HG03469 (cell line): ENCODE results near the gene NHS.

Source experiments
- ATAC-seq: cut with Tn5 transposase; IDR thresholded peaks from one replicate; pipeline ENCODE4 v1.9.1; 2021; ENCODE audit warnings: mild to moderate bottlenecking, moderate library complexity, moderate number of reproducible peaks; ENCODE audit not compliant: unreplicated experiment

The NHS gene

DNA sequence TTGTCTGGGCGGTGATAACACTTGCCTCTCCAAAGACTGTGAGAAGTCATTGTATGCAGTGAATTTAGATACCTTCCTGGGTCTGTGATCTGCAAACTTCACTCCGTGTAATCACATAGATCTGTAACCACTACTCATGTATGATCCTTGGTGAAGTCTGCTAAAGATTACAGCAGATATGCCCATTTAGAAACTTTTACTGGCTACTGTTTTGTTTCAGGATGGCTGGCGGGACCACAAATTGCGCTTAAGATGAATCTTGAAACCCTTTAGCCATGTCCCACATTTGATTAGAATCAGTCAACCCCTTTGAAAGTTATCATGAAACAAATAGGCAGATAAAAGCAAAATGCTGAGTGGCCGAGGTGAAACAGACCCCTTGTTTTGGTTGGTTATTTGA, 235.8 kb downstream of the NHS start:
- no peak for ATAC-seq

DNA sequence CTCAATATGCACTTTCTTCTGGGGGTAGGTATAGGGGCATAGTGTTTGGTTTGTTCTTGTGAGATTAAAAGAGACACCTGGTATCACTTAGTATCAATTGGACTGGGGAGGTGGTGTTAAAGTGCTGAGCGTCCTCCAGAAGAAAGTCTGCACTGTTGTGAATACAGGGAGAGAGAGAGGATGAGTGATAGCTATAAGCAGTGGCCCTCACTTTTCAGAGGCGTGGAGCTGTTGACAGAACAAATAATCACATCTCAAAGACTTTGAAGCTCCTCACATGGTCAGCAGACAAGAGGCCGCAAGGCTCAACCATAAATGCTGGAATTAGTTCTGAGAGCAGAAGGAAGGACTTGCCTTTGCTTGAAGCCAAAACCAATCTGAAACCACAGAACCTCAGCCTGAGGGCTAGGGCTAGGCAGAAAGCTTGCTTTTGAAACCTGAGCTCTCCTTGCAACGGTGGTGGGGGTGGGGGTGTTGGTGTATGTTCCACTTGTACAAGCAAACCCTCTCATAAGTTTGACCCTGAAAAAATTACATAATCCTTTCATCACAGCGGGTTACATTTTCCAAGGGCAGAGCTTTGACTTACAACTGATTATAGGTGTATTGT, 239.1 kb downstream of the NHS start:
- no peak for ATAC-seq

DNA sequence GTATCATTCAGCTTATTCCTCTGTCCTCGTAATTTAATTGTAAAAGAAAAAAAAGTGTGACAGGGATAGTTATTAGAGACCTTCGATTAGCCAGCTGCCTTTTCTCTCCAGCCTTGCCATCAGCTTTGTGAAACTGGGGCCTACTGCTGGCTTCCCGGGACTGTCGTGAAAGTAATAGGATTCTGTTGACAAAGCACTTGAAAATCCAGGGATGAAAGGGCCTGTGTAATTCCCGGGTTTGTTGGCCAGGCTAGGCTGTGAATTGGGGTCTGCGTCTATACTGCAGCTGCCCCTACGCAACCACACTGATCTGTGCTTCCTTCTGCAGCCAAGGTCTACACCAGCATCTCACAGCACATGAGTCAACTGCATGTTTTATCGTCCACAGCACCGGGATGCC, 241.9 kb downstream of the NHS start:
- no peak for ATAC-seq

DNA sequence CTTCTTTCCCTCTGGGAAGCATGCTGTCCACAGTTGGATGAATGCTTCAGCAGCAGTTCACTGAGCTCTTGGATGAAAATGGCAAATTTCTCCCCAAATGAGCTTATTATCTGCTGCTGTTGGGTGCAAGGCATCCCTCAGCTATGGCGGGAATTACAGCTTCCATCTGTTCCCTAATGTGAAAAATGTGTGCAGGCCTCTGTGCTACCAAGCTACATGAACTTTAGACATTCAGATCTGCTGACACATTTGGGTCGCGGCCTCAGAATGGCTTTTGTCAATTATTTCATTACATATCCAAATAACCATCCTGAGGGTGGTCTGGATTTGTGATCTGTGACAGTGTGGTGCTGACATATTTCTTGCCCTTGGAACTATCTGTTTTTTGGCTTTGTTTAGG, 242.8 kb downstream of the NHS start:
- ATAC-seq, result no peak

DNA sequence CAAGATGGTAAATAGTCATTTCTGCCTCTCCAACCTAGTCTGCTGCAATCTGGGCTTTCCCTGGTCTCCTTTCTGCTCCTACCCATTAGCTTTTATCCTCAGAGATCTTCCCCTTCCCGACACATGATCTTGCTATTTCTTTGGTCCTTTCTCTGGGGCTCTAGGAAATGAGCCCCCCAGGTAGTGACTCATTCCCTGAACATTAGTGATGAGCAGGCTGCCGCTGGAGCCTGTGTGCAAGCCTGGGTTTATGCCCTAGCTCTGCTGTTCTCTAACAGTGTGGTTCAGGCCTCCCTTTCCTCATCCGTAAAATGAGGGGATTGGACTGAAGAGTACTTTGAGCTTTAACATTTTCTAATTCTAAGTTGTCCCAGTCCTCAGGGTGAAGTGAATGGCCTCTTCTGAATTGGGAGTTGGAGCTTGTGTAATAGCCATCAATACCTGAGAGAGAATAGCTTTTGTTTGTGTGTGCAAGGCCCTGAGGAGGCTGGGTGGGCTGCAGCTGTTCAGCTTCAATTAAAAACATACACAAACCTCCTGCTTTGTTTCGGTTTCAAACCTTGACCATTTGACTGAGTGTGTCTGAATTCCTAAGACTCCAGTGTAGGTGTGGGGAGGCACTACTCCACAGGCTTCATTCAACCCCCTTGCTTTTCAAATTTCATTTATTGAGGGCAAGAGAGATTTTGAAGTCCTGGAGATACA, 246.7 kb downstream of the NHS start:
- no peak for ATAC-seq

DNA sequence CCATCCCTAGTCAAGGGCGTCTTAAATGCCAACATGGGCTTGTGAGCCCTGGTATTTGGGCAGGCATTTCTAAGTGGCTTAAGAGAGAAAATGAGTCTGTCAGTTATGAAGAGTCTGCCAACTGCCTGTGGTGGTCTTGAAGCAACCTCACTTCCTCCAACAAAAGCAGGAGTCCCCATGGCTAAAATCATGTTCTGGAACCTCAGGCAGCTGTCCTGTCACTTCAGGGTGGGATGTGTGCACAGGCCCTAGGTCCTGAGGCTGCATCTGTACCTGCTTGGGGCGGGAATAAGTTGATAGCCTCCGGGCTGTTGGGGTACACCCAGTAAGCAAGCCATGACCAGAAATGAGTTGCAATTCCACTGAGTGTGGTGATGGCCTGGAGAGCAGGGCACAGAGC, 247.3 kb downstream of the NHS start:
- ATAC-seq, result no peak

DNA sequence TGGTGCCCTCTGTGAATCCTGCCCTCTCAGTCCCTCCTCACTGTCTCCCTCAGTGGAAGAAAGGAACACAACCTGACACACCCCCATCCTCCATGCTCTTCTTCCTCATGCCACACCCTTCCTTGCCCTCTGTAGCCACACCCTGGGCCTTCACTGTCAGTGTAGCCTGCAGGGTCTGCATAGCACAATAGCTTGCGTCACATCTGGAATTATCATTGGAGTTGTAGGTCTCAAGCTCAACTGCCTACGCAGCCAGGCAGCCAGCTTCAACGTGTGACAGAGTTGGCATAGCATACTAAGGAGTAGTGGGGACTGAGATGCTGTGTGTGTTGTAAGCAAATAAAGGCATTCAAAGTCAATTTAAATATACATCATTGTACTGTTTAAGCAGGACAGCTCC, 248.8 kb downstream of the NHS start:
- no peak for ATAC-seq

DNA sequence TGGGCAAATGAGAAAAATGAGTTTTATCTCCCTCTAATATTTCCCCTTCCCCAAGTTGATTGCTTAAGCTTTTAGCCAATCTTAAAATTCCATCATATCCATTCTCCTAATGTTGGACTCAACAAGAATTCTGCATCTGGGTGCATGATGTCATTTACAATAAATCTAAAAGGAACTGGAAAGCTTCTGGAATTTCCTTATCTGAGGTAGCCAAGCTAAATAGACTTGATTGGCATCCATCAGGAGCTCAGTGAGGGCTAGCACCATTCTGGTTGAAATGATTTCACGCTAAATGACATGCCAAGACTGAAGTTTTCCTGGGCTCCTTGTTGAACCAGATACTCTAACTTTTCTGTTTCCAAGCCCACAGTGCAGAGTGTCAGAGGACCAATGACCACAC, 252.0 kb downstream of the NHS start:
- no peak for ATAC-seq

DNA sequence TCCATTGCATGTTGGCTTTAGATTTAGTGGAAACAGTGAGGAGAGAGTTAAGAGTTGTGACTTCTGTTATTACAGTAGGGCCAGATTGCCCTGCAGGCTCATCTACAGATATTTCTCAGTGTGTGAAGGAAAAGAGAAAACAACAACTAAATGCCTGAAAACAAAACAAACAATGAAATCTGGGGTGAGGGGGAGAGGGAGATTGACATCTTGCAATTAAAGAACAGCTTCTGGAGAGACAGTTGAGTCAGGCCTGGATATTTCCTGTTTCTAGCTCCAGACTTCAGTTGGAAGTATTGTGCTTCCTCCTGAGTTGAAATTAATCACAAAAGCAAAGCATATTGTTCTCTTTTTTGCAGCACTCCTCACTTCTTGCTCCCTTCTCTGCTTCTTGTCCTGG, 254.0 kb downstream of the NHS start:
- no peak for ATAC-seq

DNA sequence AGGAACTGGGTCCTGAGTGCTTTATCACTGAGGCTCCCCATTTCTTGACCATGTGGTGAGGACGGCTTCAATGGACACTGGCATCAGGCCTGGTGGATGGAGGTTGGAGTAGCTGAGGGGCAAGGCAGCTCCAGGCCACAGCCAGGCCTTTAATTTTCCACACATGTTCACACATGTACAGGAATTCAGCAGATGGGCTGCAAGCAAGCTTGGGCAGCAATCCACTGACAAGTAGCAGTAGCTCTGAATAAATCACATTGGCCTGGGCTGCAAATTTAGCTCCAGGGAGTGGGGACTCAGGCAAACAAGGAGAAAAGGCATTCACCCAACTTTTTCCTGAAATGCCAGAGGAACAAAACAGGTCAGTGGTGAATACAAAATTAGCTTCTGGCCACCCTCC, 254.5 kb downstream of the NHS start:
- ATAC-seq, result no peak

DNA sequence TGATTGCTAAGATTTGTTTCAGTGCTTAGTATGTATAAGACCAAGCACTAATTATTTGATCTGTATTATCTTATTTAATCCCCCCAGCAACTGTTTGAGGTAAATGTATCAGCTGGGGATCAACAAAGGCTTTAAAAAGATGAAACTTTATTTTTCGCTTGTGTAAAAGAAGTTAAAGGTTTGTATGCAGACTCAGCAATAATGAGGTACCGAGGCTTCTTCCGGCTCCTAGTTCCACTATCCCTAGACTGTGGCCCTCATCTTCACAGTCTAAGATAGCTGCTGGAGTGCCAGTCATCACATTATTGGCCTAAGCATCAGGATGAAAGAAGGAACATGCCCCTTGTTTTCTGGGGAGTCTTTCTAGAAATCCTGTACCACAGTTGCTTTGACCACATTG, 256.6 kb downstream of the NHS start:
- no peak for ATAC-seq

DNA sequence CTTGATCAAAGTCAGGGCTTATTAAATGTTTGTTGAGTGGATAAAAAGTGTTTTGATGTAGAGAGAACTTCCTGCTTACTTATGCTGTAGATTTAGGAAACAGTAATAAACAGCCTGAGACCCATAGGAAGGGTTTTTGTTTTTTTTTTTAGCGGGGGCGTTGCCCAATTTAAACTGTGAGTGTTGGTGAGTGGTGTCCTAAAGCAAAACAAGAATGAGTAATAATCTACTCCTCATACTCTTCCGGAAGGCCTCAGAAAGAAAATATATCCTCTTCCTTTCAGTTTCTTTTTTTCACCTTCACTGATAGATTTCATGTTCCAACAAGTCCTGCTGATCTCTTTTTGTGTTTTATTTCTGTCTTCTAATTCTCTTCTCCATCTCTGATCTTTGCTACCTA, 257.9 kb downstream of the NHS start:
- ATAC-seq, result no peak

DNA sequence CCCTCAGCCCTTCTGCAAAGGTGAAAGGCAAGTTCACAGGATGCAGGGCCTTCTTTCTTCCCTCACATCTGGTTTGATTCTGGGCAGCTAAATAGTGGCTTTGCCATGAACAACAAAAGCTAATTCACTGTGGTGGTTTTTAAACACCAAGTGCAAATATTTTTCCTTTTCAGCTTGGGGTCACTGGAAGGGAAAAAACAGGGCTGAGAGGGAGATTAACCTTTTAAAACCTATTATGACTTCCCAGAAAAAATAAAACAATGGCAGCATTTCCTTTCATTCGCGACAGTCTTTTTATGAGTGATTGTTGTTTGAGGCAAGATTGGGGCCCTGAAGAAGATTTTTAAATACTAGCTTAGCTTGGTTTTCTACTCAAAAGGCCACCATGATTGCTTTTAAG, 258.5 kb downstream of the NHS start:
- no peak for ATAC-seq

DNA sequence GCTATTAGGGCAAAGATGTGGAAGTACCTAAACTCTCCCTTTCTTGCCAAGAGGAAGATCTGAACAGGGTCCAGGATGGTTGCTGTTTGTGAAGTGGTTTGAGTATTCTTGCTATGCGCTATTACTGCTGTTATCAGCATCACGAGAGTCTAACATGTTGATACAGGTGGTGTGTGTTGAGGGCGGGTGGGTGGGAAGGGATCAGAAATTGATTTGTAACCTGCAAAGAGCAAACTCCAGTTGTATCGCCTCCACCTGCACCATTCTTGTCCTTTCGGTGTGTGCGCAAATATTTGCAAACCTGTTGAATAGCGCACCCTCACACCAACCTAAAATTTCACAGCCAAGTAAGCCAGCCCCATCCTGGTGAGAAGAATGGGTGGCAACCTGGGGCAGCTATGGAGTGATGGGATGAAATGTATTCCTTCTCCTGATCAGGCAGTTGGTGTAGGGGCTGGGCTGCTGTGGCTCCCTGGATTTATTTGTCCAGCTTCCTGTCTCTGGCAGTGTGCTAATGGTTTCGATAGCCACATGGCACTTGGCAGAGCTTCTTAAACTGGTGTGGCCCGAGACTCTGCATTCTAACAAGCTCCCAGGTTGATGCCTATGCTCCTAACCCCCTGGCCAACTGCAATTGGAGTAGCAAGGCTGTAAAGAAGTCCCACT, 259.7 kb downstream of the NHS start:
- ATAC-seq, result no peak

DNA sequence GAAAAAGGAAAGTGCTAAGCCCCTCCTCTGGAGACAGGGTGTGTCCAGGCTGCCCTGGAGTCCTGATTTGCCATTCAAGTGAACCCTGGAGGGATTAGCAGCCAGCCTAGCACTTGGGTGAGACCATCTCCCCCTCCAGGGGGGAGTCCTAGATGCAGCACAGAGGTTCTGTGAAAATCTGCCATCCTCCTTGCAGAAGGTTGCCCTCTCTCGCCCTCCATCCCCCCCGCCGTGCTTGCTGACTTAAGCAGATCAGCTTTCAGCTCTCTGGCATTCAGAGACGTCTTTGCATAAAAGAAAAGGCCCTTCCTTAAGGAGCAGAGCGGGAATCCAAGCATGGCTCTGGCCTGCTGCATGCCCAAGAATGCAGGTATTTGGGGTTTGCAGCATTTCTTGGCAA, 260.2 kb downstream of the NHS start:
- no peak for ATAC-seq

DNA sequence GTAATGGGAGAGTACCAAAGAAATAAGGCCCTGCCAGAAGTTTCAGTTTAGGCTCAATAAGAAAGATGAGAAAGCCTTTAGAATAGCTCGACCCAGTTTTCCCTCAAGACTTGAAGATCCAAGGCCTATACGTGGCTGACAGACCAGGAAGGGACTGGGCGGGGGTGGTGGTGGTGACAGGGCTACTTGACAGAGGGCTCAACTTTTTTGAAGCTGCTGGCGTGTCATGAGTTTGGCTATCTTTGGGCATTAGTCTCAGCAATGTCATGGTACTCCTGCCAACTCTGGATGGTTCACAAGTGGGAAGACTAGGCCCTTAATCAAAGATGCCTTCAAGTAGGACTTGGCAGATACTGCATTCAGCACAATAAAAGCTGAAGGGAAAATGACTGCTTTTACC, 262.2 kb downstream of the NHS start:
- no peak for ATAC-seq

DNA sequence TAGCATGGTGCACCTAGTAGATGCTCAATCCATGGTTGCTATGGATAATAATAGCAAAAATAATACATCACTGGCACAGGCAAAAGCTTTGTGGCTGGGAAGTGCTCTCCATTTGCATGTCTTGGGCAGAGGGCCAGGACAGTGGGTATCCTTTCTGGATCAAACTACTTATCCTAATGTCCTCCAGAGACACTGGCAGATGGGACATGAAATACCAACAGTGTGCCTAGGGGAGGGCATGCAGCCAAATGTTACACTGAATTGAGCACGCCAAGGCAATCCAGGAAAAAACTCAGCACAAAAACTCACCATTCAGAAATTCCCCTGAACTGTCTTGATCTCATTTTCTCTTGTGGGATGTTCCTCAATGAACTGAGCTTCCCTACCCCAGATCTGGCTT, 263.7 kb downstream of the NHS start:
- ATAC-seq, result no peak

DNA sequence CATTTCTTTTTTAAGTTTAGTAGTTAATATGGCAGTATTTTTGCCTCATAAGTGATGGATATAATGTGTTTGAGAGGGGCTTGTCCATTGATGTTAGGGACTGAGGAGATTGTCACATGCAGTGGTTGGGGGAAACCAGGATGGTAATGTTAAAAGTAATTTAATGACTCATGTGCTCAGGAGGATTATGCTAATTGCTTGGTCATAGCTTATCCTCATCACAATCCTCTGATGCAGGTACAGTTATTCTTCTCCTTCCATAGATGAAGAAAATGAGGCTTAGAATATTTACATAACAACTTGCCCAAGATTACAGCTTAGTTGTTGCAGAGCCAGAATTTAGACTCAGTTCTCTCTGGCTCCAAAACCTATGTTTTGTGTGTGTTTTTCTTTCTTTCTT, 267.9 kb downstream of the NHS start:
- no peak for ATAC-seq

DNA sequence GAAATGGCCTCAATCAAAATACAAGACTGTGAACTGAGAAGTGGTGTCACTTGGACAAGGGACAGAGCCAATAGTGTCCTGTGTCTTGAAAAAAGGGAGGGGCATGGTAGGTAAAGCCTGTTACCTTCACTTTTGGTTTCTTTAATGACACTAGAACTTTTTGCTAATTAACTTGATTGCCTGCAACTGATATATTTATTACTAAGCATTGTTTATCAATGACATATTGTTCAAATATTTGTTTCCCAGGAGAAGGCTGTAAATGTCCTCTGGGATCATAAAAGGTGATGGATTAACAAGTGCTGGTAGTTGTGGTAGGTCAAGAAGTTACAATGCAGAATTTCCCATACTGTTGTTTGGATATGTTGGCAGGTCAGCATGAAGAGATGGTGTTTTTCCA, 268.5 kb downstream of the NHS start:
- no peak for ATAC-seq

DNA sequence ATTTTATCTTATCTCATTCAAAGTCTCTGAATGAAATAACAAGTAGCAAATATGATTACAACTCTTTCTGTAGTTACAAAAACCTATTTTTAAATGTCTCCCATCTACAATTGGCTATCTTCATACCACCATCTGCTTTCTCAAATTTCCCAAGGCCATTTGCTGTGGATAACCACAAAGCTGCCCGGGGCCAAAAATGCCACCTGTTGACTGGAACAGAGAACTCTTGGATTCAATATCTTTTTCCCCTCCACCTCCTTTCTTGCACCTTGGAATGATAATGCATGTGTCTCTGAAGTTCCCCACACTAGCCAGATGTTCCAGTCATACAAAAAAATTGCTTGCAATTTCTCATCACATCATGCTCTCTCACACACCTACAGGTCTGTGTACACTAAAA, 269.0 kb downstream of the NHS start:
- no peak for ATAC-seq

DNA sequence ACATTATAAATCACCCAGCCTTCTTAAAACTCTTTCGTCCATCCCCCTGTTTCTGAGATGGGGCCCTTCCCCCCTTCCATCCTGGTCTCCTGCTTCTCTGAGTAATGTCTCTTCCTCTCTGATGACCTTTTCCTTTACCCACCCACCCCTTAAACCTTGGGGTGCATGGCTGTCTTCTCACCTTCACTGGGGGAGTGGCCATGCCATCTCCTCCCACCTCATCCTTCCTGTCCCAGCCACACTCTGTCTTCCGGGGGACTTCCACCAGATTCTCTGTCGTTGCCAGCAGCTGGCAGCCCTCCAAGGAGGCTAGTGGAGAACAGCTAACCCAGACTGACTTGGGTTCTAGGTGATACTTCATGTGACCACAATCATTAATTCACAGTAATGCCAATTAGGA, 279.1 kb downstream of the NHS start:
- no peak for ATAC-seq

DNA sequence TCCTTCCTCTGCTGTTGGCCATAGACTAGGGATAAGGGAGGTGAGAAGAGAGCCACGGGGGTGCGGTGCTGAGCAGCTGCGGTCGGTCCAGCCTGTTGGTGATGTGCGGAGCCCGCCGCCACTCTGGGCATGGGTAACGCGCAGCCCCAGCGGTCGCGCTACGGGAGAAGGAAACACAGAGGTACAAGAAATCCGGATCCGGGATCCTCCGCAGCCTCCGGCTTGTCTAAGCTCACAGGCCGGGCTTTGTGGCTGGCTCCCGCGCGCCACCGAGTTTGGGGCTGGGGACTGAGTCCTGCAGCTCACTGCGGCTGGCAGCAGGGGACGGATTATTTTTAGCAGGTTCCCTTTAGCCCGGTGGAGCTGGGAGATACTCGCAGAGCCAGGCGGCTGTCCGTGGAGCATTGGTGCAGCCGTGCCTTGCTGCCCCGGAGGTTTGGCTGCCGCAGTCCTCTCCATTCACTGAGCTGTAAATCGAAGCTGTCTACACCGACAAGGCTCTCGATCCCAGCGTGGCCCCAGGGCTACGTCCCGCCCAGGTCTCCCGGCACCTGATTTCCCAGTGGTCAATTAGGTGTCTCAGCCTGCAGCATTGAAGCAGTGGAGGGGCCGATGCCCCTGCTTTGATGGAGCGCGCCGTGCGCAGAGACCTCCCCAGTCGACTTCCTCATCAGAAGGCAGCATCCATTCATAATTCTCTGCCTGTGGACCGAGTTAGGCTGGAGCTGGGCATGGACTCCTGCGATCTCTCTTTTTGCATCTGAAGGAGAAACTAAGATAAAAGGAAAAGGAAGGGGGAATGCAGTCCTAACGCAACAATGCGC, 280.4 kb downstream of the NHS start:
- no peak for ATAC-seq
